H9 (cell line): ENCODE data around the gene SPEN. TPM values are rescaled to one million over a fixed set of nuclear protein-coding genes. Genes with fewer than 3 reads are reported as not detected.

ENCODE experiments used
- DNase-seq: peaks from one replicate; pipeline ENCODE4 v3.0.0-alpha.2; 2017
- H2AFZ ChIP-seq: one replicate; pipeline ENCODE4 v1.6.1; 2013; ENCODE audit warnings: mild to moderate bottlenecking, low read length, control low read depth, moderate library complexity
- H2AK5ac ChIP-seq: 2 replicates; pipeline ENCODE4 v1.6.1; 2013; ENCODE audit warnings: low read length, control low read depth, mixed read lengths; ENCODE audit not compliant: insufficient read length
- H2BK120ac ChIP-seq: one replicate; pipeline ENCODE4 v1.6.1; 2013; ENCODE audit warnings: low read depth, mild to moderate bottlenecking, low read length, control low read depth, inconsistent platforms; ENCODE audit not compliant: poor library complexity, severe bottlenecking
- H2BK12ac ChIP-seq: 2 replicates; pipeline ENCODE4 v1.6.1; 2013; ENCODE audit warnings: low read length, control low read depth, mixed read lengths, low read depth; ENCODE audit not compliant: insufficient read length
- H2BK15ac ChIP-seq: 2 replicates; pipeline ENCODE4 v1.6.1; 2013; ENCODE audit warnings: low read depth, low read length, control low read depth
- H2BK20ac ChIP-seq: one replicate; pipeline ENCODE4 v1.6.1; 2013; ENCODE audit warnings: low read depth, mild to moderate bottlenecking, low read length, control low read depth, inconsistent platforms; ENCODE audit not compliant: poor library complexity, severe bottlenecking
- H2BK5ac ChIP-seq: 2 replicates; pipeline ENCODE4 v1.6.1; 2013; ENCODE audit warnings: low read length, control low read depth, mixed read lengths; ENCODE audit not compliant: insufficient read length
- H3K14ac ChIP-seq: 2 replicates; pipeline ENCODE4 v1.6.1; 2013; ENCODE audit warnings: low read length, control low read depth; ENCODE audit not compliant: insufficient read depth
- H3K18ac ChIP-seq: 2 replicates; pipeline ENCODE4 v1.6.1; 2013; ENCODE audit warnings: low read depth, mild to moderate bottlenecking, mixed read lengths, low read length, control low read depth; ENCODE audit not compliant: insufficient read length
- H3K23ac ChIP-seq: 2 replicates; pipeline ENCODE4 v1.6.1; 2013; ENCODE audit warnings: low read length, control low read depth, mixed read lengths, low read depth; ENCODE audit not compliant: insufficient read length
- H3K23me2 ChIP-seq: 2 replicates; pipeline ENCODE4 v1.6.1; 2013; ENCODE audit warnings: low read depth, mild to moderate bottlenecking, mixed read lengths, low read length, control low read depth; ENCODE audit not compliant: insufficient read length, poor library complexity, severe bottlenecking
- H3K27ac ChIP-seq: 2 replicates; pipeline ENCODE4 v1.5.1; 2013; ENCODE audit warnings: low read length, control low read depth, mixed read lengths, low read depth; ENCODE audit not compliant: insufficient read length
- H3K27me3 ChIP-seq: 2 replicates; pipeline ENCODE4 v1.6.1; 2013; ENCODE audit warnings: low read length, control low read depth, inconsistent platforms; ENCODE audit not compliant: insufficient read depth
- H3K4ac ChIP-seq: 2 replicates; pipeline ENCODE4 v1.6.1; 2013; ENCODE audit warnings: low read depth, mild to moderate bottlenecking, control low read depth, inconsistent platforms, low read length, moderate library complexity
- H3K4me1 ChIP-seq: 2 replicates; pipeline ENCODE4 v1.6.1; 2013; ENCODE audit warnings: low read length, control low read depth, inconsistent platforms; ENCODE audit not compliant: insufficient read depth
- H3K4me2 ChIP-seq: 2 replicates; pipeline ENCODE4 v1.6.1; 2013; ENCODE audit warnings: low read length, control low read depth, mixed read lengths; ENCODE audit not compliant: insufficient read length, insufficient read depth
- H3K56ac ChIP-seq: 2 replicates; pipeline ENCODE4 v1.6.1; 2013; ENCODE audit warnings: low read depth, mild to moderate bottlenecking, mixed read lengths, low read length, control low read depth; ENCODE audit not compliant: insufficient read length
- H3K79me1 ChIP-seq: 2 replicates; pipeline ENCODE4 v1.6.1; 2013; ENCODE audit warnings: low read depth, mild to moderate bottlenecking, moderate library complexity, low read length, control low read depth, inconsistent platforms; ENCODE audit not compliant: insufficient read depth, poor library complexity, severe bottlenecking
- H3K79me2 ChIP-seq: 2 replicates; pipeline ENCODE4 v1.6.1; 2013; ENCODE audit warnings: low read length, control low read depth, inconsistent platforms; ENCODE audit not compliant: insufficient read depth
- H3K9ac ChIP-seq: 2 replicates; pipeline ENCODE4 v1.6.1; 2013; ENCODE audit warnings: low read length, control low read depth, mixed read lengths; ENCODE audit not compliant: insufficient read length; ENCODE audit errors: extremely low read depth
- H3K9me3 ChIP-seq: one replicate; pipeline ENCODE4 v1.6.1; 2013; ENCODE audit warnings: low read depth, low read length, inconsistent platforms; ENCODE audit not compliant: control insufficient read depth
- H3T11ph ChIP-seq: one replicate; pipeline ENCODE4 v1.6.1; 2013; ENCODE audit warnings: mild to moderate bottlenecking, low read length, control low read depth, inconsistent platforms
- H4K20me1 ChIP-seq: one replicate; pipeline ENCODE4 v1.6.1; 2013; ENCODE audit not compliant: control insufficient read depth, insufficient read length, insufficient read depth
- H4K5ac ChIP-seq: 2 replicates; pipeline ENCODE4 v1.6.1; 2013; ENCODE audit warnings: low read depth, mild to moderate bottlenecking, mixed read lengths, low read length, control low read depth; ENCODE audit not compliant: insufficient read length
- H4K8ac ChIP-seq: replicated peaks from 2 replicates; pipeline ENCODE4 v1.6.1; 2013; ENCODE audit warnings: low read length, control low read depth, mixed read lengths, low read depth; ENCODE audit not compliant: insufficient read length
- H4K91ac ChIP-seq: 2 replicates; pipeline ENCODE4 v1.6.1; 2013; ENCODE audit warnings: low read depth, mild to moderate bottlenecking, moderate library complexity, mixed read lengths, low read length, control low read depth; ENCODE audit not compliant: insufficient read length
- H3K27ac Mint-ChIP-seq, 3 experiments: 2 replicates in 2 of 3; 3 replicates in 1 of 3; pipeline ENCODE4 v1.8.0; 2020 to 2021; ENCODE audit warnings: mixed read lengths in 3 of 3, mild to moderate bottlenecking in 1 of 3, moderate library complexity in 1 of 3
- H3K27me3 Mint-ChIP-seq: 2 replicates; pipeline ENCODE4 v1.8.0; 2021; ENCODE audit warnings: low read depth, mild to moderate bottlenecking, moderate library complexity, mixed read lengths
- H3K36me3 Mint-ChIP-seq, 3 experiments: 2 replicates in 2 of 3; 3 replicates in 1 of 3; pipeline ENCODE4 v1.8.0; 2020 to 2021; ENCODE audit warnings: low read depth in 3 of 3, mixed read lengths in 3 of 3; ENCODE audit not compliant: insufficient read depth in 1 of 3
- H3K4me1 Mint-ChIP-seq, 2 experiments: 2 replicates each; pipeline ENCODE4 v1.8.0; 2020; ENCODE audit warnings: mixed read lengths in 2 of 2
- H3K4me3 Mint-ChIP-seq, 2 experiments: 2 replicates in 1 of 2; 3 replicates in 1 of 2; pipeline ENCODE4 v1.8.0; 2020 to 2021; ENCODE audit warnings: mild to moderate bottlenecking in 2 of 2, mixed read lengths in 2 of 2, moderate library complexity in 1 of 2
- H3K9me3 Mint-ChIP-seq, 2 experiments: 2 replicates in 1 of 2; 3 replicates in 1 of 2; pipeline ENCODE4 v1.8.0; 2020; ENCODE audit warnings: mild to moderate bottlenecking in 2 of 2, mixed read lengths in 2 of 2, moderate library complexity in 1 of 2
- CTCF ChIP-seq: fragments of 200-600 bp; sonication (generic); conservative IDR thresholded peaks from 3 replicates; pipeline ENCODE4 v1.8.0; 2021; ENCODE audit warnings: antibody characterized with exemption, mild to moderate bottlenecking
- WGBS: extraction: QIAGEN DNeasy Blood & Tissue Kit; methylation state at CpG from one replicate; pipeline ENCODE4 v1.1.7; 2013; ENCODE audit warnings: missing lambda C conversion rate, low lambda C conversion rate, mixed read lengths; ENCODE audit not compliant: insufficient read length; ENCODE audit errors: extremely low coverage; 5-methylcytosine and 5-hydroxymethylcytosine counted together
- total RNA-seq: library from RNA; stranded (reverse); gene quantifications from 2 replicates; pipeline ENCODE4 v1.2.1, GENCODE V29; 2021

Gene SPEN
- total RNA-seq, 1 experiment from 2014 or later: 59.6 TPM

DNA sequence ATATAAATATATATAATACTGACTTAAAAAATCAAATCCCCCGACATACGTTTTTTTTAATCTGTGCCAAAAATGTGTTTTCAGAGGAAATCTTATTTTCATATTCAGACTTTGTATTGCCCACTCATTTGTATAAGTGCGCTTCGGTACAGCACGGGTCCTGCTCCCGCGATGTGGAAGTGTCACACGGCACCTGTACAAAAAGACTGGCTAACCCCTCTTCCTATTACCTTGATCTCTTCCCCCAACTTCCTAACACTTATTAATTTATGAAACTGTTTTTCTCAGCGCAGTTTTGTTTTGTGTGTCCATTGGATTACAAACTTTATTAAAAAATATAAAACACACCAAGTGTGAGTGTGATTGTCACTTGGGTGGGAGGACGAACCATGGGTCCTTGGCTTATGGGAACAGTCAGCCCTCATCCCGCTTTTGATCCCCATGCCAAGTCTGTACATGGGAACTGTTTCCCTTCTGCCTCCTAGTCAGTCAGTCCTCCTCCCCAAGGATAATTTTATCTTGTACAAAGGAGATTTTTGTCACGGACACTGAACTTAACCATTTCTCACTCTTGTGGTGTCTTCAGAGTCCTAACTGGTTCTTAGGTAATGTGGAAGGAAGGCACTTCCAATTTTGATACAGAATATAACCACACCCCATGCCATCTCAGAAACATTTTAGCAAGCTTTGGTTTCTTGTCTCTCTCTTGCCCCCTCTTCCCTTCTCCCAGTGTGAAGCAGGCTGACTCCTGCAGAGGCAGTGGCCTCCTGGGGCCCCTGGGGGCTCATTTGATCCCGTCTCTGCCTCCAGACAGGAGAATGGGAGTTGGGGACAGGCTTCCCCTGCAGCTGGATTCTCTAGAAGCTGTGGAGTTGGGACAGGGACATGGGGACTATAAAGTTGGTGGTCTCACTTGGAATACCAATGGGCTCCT lies 92.9 kb downstream of the SPEN start:
- DNase-seq: no peak
- H4K91ac ChIP-seq: no peak overlapping the region
- H3K56ac ChIP-seq: no peak overlapping the region
- no peaks in the 10 kb centered on the region for H3K23me2 ChIP-seq
- no peak overlapping the region for H3K27ac ChIP-seq
- Mint-ChIP-seq H3K4me1 (peaks cover 5 to 6% of the 10 kb centered on the region in 2 experiments), H3K4me3 (no peak overlapping the region), H3K9me3 (no peaks in the 10 kb centered on the region), H3K27ac (no peak overlapping the region; a peak in 2 of 7 replicates), H3K36me3 (peaks cover 24 to 66% (median 56%) of the 10 kb centered on the region in 3 experiments), H3K27me3 (no peaks in the 10 kb centered on the region)
- no peak overlapping the region for H2AK5ac ChIP-seq
- no peaks in the 10 kb centered on the region for H3K79me2 ChIP-seq
- H3T11ph ChIP-seq: no peak overlapping the region
- H3K18ac ChIP-seq: no peak overlapping the region
- no peak for TF ChIP-seq CTCF
- no peaks in the 10 kb centered on the region for H4K20me1 ChIP-seq
- H2BK15ac ChIP-seq: no peak overlapping the region
- WGBS: no CpG with 5 or more reads among the region's 13 CpGs
- no peak overlapping the region for H3K23ac ChIP-seq
- H3K4ac ChIP-seq: no peak overlapping the region
- H4K5ac ChIP-seq: no peak overlapping the region
- no peak overlapping the region for H2BK5ac ChIP-seq
- H3K4me1 ChIP-seq: no peaks in the 10 kb centered on the region
- no peaks in the 10 kb centered on the region for H3K9me3 ChIP-seq
- H2BK12ac ChIP-seq: no peak overlapping the region
- no peaks in the 10 kb centered on the region for H3K27me3 ChIP-seq
- no peak overlapping the region for H2AFZ ChIP-seq
- no peak overlapping the region for H2BK20ac ChIP-seq
- H3K14ac ChIP-seq: no peak overlapping the region
- no peak overlapping the region for H3K9ac ChIP-seq
- no peak overlapping the region for H2BK120ac ChIP-seq
- no peaks in the 10 kb centered on the region for H3K79me1 ChIP-seq
- H3K4me2 ChIP-seq: no peak overlapping the region
- no peak overlapping the region for H4K8ac ChIP-seq
